ENCODE measurements around the gene MAN1A1. TPM values are rescaled to one million over a fixed set of nuclear protein-coding genes. Genes with fewer than 3 reads are reported as not detected.
A peak's percentile ranks its signal among the peaks of the same experiment; 100 is the strongest.

MAN1A1 gene
- total and polyA plus RNA-seq, 2 experiments from 2014 or later = 117 to 245 TPM

DNA sequence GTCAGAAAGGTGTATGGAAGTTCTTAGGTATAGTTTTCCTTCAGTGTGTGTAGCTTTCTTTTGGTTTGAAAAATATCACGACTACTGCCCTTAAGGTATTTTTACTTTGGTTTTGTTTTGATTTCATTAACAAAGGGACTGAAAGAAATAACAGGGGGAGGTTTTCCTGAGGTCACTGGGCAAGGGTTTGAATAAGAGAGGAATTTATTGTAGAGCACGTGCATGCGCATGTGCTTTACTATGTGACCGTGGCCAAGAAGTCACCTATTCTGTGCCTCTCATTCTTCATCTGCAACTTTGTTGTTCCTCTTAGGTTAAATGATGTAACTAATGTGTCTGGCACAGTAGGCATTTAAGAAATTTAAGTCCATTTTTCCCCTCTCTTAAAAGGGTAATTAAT lies 4.1 kb upstream of the MAN1A1 start:
- Histone ChIP-seq H3K4me3 (no peak overlapping the region), H3K36me3 (replicated peaks; ENCODE audit: insufficient read depth, low read depth) (no peaks in the 10 kb centered on the region), H3K4me1 (ENCODE audit: insufficient read depth) (peaks cover 6% of the 10 kb centered on the region), H3K4me2 (no peak overlapping the region), H2AFZ (no peak overlapping the region), H4K20me1 (ENCODE audit: insufficient read depth, poor library complexity, severe bottlenecking) (no peaks in the 10 kb centered on the region), H3K27ac (no peak overlapping the region), H3K9me2 (replicated peaks; ENCODE audit: insufficient read depth) (no peaks in the 10 kb centered on the region), H3K27me3 (no peaks in the 10 kb centered on the region), H3K9me3 (ENCODE audit: low read depth) (no peaks in the 10 kb centered on the region), H3K79me2 (peaks cover 38% of the 10 kb centered on the region)
- TF ChIP-seq EZH2phosphoT487 (IDR thresholded peaks at IDR 0.05; ENCODE audit: low read depth, severe bottlenecking, unreplicated experiment) (no peak), CTCF (IDR thresholded peaks at IDR 0.05; ENCODE audit: poor library complexity) (no peak), EZH2 (IDR thresholded peaks at IDR 0.05; ENCODE audit: borderline replicate concordance) (no peak)
- 81% methylated on average over 4 of the region's 4 CpGs for WGBS (ENCODE audit: low lambda C conversion rate, missing lambda C conversion rate)
- DNase-seq (ENCODE audit: low spot score) = no peak

GRCh38 chr6:119352001-119352400 lies 2.4 kb upstream of the MAN1A1 start:
- Histone ChIP-seq H2AFZ (no peak overlapping the region), H3K27ac (no peak overlapping the region), H3K9me3 (ENCODE audit: low read depth) (no peaks in the 10 kb centered on the region), H3K4me3 (no peak overlapping the region), H3K4me1 (ENCODE audit: insufficient read depth) (peaks cover 6% of the 10 kb centered on the region), H3K4me2 (peak overlapping the region; percentile 82), H4K20me1 (ENCODE audit: insufficient read depth, poor library complexity, severe bottlenecking) (peaks cover 10% of the 10 kb centered on the region), H3K27me3 (no peaks in the 10 kb centered on the region), H3K9me2 (replicated peaks; ENCODE audit: insufficient read depth) (no peaks in the 10 kb centered on the region), H3K36me3 (replicated peaks; ENCODE audit: insufficient read depth, low read depth) (no peaks in the 10 kb centered on the region), H3K79me2 (peaks cover 52% of the 10 kb centered on the region)
- no peak for DNase-seq (ENCODE audit: low spot score)
- TF ChIP-seq EZH2 (IDR thresholded peaks at IDR 0.05; ENCODE audit: borderline replicate concordance) (no peak), CTCF (IDR thresholded peaks at IDR 0.05; ENCODE audit: poor library complexity) (no peak)
- WGBS (ENCODE audit: low lambda C conversion rate, missing lambda C conversion rate) = 79% methylated on average over 1 of the region's 1 CpG

GRCh38 chr6:119350952-119351372 lies 1.4 kb upstream of the MAN1A1 start:
- H2AFZ ChIP-seq = no peak overlapping the region
- WGBS (ENCODE audit: low lambda C conversion rate, missing lambda C conversion rate) = 46% methylated on average over 3 of the region's 3 CpGs
- peak; percentile 65 for TF ChIP-seq CTCF (IDR thresholded peaks at IDR 0.05; ENCODE audit: poor library complexity)
- no peak for TF ChIP-seq EZH2phosphoT487 (IDR thresholded peaks at IDR 0.05; ENCODE audit: low read depth, severe bottlenecking, unreplicated experiment)
- no peak for TF ChIP-seq EZH2 (IDR thresholded peaks at IDR 0.05; ENCODE audit: borderline replicate concordance)
- H3K4me3 ChIP-seq = peak overlapping the region; percentile 61
- peaks cover 6% of the 10 kb centered on the region for H3K4me1 ChIP-seq (ENCODE audit: insufficient read depth)
- H3K79me2 ChIP-seq = peaks cover 62% of the 10 kb centered on the region
- no peaks in the 10 kb centered on the region for H3K9me2 ChIP-seq (replicated peaks; ENCODE audit: insufficient read depth)
- H3K27ac ChIP-seq = peak overlapping the region; percentile 96
- no peaks in the 10 kb centered on the region for H3K27me3 ChIP-seq
- peaks cover 19% of the 10 kb centered on the region for H4K20me1 ChIP-seq (ENCODE audit: insufficient read depth, poor library complexity, severe bottlenecking)
- peak; percentile 31 for DNase-seq (ENCODE audit: low spot score)
- no peaks in the 10 kb centered on the region for H3K9me3 ChIP-seq (ENCODE audit: low read depth)
- no peaks in the 10 kb centered on the region for H3K36me3 ChIP-seq (replicated peaks; ENCODE audit: insufficient read depth, low read depth)
- peak overlapping the region; percentile 82 for H3K4me2 ChIP-seq

Measured in hepatocyte (in vitro differentiated cells).